Measurements from ENCODE around the gene CNTN6.

Gene CNTN6

GRCh38 chr3:1092061-1092460, 763 bp upstream of the CNTN6 start:
- no peaks in the 10 kb centered on the region for H3K36me3 Mint-ChIP-seq (ENCODE audit: low read depth)
- no peak for DNase-seq
- no peak overlapping the region for H3K27ac Mint-ChIP-seq
- TF ChIP-seq CTCF (IDR thresholded peaks at IDR 0.05), result no peak
- peaks cover 20% of the 10 kb centered on the region for H3K4me1 Mint-ChIP-seq
- H3K27me3 Mint-ChIP-seq (ENCODE audit: low read depth, poor library complexity), result peaks cover 8% of the 10 kb centered on the region
- H3K4me3 Mint-ChIP-seq, result no peak overlapping the region
- H3K9me3 Mint-ChIP-seq, result no peaks in the 10 kb centered on the region

- H3K27me3 Mint-ChIP-seq (ENCODE audit: low read depth, poor library complexity), result peaks cover 8% of the 10 kb centered on the region
- no peak overlapping the region for H3K27ac Mint-ChIP-seq
- no peaks in the 10 kb centered on the region for H3K36me3 Mint-ChIP-seq (ENCODE audit: low read depth)
- H3K9me3 Mint-ChIP-seq, result no peaks in the 10 kb centered on the region
- H3K4me1 Mint-ChIP-seq, result peaks cover 16% of the 10 kb centered on the region
- no peak for TF ChIP-seq CTCF (IDR thresholded peaks at IDR 0.05)
- no peak for DNase-seq
- H3K4me3 Mint-ChIP-seq, result no peak overlapping the region
Observed at GRCh38 chr3:1093217-1093616, 393 bp downstream of the CNTN6 start.

GRCh38 chr3:1103525-1103924, 10.7 kb downstream of the CNTN6 start:
- H3K9me3 Mint-ChIP-seq, result no peaks in the 10 kb centered on the region
- H3K27ac Mint-ChIP-seq, result no peak overlapping the region
- DNase-seq, result no peak
- no peaks in the 10 kb centered on the region for H3K36me3 Mint-ChIP-seq (ENCODE audit: low read depth)
- TF ChIP-seq CTCF (IDR thresholded peaks at IDR 0.05), result no peak
- no peak overlapping the region for H3K4me3 Mint-ChIP-seq
- no peaks in the 10 kb centered on the region for H3K27me3 Mint-ChIP-seq (ENCODE audit: low read depth, poor library complexity)
- H3K4me1 Mint-ChIP-seq, result no peaks in the 10 kb centered on the region

GRCh38 chr3:1117843-1118473, 25.1 kb downstream of the CNTN6 start:
- Mint-ChIP-seq H3K4me1 (no peaks in the 10 kb centered on the region), H3K36me3 (ENCODE audit: low read depth) (no peaks in the 10 kb centered on the region), H3K4me3 (no peak overlapping the region), H3K27ac (peak overlapping the region; percentile 22), H3K27me3 (ENCODE audit: low read depth, poor library complexity) (no peaks in the 10 kb centered on the region), H3K9me3 (no peaks in the 10 kb centered on the region)
- TF ChIP-seq CTCF (IDR thresholded peaks at IDR 0.05), result no peak
- no peak for DNase-seq

GRCh38 chr3:1131166-1131565, 38.3 kb downstream of the CNTN6 start:
- H3K27ac Mint-ChIP-seq, result no peak overlapping the region
- H3K4me1 Mint-ChIP-seq, result no peaks in the 10 kb centered on the region
- H3K4me3 Mint-ChIP-seq, result no peak overlapping the region
- DNase-seq, result no peak
- no peak for TF ChIP-seq CTCF (IDR thresholded peaks at IDR 0.05)
- peaks cover 3% of the 10 kb centered on the region for H3K27me3 Mint-ChIP-seq (ENCODE audit: low read depth, poor library complexity)
- no peaks in the 10 kb centered on the region for H3K9me3 Mint-ChIP-seq
- H3K36me3 Mint-ChIP-seq (ENCODE audit: low read depth), result no peaks in the 10 kb centered on the region

GRCh38 chr3:1135194-1135593, 42.4 kb downstream of the CNTN6 start:
- peaks cover 3% of the 10 kb centered on the region for H3K27me3 Mint-ChIP-seq (ENCODE audit: low read depth, poor library complexity)
- H3K36me3 Mint-ChIP-seq (ENCODE audit: low read depth), result no peaks in the 10 kb centered on the region
- TF ChIP-seq CTCF (IDR thresholded peaks at IDR 0.05), result no peak
- H3K4me1 Mint-ChIP-seq, result no peaks in the 10 kb centered on the region
- DNase-seq, result no peak
- H3K27ac Mint-ChIP-seq, result no peak overlapping the region
- H3K4me3 Mint-ChIP-seq, result no peak overlapping the region
- no peaks in the 10 kb centered on the region for H3K9me3 Mint-ChIP-seq
